ENCODE data around the gene EDNRB.
"Not testable (repeated sequence)": the region's sequence is repeated elsewhere in the genome, so short reads cannot be mapped to it uniquely, and the experiment has no call there.

Gene EDNRB

DNA sequence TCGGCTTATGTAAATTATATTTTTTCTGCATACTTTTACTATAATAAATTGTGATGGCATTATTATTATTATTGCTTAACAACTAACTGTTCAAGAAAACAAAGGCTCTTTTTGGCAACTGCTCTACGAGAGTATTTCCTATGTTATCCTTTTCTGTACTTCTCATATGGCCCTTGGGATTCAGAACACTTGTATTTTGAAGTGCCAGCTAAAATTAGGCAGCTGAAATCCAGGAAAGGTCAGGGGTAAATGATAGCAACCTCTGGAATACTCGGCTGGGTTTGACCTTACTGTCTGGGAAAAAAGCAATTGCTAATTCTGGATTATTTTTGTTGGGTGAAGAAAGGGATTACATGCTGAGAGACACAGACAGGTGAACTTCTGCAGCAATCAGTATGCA is 23.9 kb downstream of the EDNRB start:
- no peak for DNase-seq

GRCh38 chr13:77893066-77893465 is 25.6 kb downstream of the EDNRB start:
- no peak for DNase-seq

DNA sequence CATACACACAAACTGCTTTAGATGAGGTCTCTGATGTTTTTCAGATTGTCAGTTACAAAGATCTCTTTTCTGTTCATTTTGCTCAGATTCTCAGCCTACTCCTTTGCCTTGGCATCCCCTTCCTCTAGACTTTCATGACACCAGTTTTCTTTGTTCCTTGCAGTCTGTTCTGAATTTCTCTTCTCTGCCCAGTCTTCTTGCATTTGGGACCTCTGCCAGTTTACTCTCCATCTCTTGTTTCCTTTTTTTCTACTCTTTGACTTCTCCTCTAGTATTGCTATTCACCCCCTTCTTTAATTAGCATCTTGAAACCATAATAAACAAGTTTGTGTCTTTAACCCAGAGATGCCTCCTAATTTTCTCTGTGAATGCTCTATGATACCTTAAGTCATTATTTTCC is 26.1 kb downstream of the EDNRB start:
- no peak for DNase-seq

GRCh38 chr13:77891486-77891885 is 27.1 kb downstream of the EDNRB start:
- DNase-seq: no peak

DNA sequence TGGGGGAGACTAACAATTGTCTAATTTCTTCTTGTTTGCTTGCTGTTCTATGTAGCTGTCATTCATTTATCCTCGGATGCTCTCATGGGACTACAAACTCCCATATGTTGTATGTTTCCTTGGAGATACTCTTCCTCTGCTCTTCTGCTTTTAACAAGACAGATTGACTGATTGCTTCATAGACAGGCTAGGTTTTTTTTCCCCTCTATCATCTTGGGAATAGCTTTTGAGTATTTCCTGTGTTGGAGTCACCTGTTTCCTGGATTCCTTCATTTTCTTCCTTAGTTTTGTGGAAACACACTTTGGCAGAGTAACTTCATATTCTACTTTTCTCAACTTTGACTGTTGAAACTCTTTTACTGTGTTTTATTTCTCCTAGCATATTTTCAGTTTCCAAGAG is 27.6 kb downstream of the EDNRB start:
- no peak for DNase-seq

DNA sequence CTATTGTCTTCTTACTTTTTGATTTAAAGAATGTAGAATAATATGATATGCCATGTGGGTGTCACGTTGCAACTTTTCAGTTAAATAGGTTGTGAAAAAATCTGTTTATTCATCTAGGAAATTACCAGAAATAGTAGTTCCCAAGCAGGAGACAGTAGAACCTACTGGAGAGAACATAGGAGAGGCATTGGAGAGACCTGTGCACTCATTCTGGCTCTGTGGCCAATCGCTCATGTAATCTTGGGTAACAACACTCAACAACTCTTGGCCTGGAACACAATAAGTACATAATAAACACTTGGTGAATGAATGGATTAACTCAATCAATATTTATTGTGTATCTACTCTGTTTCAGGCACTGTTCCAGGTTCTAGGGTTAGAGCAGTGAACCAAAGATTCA is 35.3 kb downstream of the EDNRB start:
- no peak for DNase-seq

DNA sequence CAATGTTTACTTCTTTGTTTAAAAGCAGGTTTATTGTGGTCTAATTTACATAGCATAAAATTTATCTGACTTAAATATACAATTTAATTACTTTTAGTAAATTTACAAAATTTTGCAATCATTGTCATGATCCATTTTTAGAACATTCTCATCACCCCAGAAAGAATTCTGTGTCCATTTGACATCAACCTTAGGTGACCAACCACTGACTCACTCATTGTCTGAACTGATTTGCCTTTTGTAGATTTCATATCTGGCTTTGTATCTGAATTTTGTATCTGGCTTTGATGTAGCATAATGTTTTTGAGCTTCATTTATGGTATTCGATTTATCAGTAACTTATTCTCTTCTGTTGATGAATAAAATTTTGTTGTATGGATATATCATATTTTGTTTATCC is 40.4 kb downstream of the EDNRB start:
- DNase-seq: no peak

GRCh38 chr13:77876176-77876575 is 42.5 kb downstream of the EDNRB start:
- DNase-seq: no peak

DNA sequence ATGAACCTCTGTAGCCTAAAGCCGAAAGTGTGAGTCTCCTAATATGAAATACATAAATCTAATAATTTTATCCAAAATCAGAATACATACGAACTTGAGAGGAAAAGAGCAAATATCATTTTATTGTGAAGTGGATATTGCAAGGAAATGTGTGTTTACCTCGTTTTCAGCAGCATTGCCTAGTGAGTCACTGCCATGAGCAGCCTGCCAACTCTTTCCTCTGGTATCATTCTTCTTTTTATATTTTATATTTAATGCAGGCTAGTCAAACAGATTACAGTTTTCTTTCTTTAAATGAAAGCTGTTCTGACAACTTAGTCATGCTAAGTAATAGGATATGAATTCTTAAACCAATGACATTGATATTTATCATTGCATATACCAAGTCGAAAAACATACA is 44.2 kb downstream of the EDNRB start:
- no peak for DNase-seq

GRCh38 chr13:77872995-77873394 is 45.6 kb downstream of the EDNRB start:
- no peak for DNase-seq

DNA sequence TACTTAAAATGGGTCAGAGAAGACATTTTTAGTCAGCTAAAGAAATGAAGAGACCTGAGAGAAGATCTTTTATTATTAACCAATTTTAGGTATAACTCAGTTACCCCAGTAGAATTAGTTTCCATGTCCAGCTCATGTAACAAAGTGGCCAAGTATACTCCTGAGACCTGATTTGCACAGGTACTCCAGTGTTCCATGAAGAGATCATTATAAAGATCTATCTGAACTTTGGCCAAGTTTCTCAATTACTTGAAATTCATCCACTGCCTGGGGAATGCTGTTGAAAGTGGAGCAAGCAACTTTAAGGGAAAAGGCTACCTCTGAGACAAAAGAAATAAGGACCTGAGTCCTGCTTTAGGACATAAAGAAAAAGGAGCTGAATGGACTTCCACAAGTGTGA is 47.0 kb downstream of the EDNRB start:
- DNase-seq: no peak

DNA sequence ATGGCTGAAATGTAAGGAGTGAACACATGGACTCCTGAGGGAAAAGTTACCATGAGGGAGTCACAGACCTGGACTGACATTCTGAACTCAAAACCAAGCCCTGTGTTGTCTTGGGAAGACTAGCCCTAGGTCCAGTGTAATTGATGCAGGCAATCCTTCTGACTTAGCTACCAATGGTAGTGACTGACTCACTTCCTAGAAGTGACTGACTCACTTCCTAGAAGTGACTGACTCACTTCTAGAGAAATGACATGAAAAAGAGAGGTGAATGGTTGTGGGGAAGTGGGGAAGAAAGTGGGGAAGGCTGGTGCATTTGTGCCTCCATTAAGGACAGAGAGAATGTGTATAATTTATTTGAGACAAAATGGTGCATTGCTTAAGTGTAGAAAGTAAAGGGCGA is 49.9 kb downstream of the EDNRB start:
- no peak for DNase-seq

GRCh38 chr13:77866971-77867370 is 51.7 kb downstream of the EDNRB start:
- no peak for DNase-seq

DNA sequence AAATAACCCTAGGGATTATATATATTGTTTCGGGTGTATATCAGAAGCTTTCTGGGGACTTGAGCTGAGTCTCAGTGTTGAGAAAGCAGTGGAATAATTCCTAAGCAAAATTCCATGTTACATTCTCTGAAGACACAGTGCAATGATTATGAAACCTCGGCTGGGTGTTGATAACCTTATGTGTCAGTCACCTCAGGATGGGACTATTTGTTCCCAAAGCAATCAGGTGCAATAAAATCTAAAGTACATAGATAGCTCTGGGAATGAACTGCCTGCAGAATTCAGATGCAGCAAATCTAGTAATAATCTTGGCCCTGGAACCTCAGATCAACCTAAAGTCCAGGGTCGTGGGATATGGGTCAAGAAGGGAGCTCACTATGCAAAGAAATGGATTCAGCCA is 53.0 kb downstream of the EDNRB start:
- DNase-seq: no peak

GRCh38 chr13:77863144-77863543 is 55.5 kb downstream of the EDNRB start:
- no peak for DNase-seq

- no peak for DNase-seq
These were observed 56.9 kb downstream of the EDNRB start for GRCh38 chr13:77861741-77862140.

DNA sequence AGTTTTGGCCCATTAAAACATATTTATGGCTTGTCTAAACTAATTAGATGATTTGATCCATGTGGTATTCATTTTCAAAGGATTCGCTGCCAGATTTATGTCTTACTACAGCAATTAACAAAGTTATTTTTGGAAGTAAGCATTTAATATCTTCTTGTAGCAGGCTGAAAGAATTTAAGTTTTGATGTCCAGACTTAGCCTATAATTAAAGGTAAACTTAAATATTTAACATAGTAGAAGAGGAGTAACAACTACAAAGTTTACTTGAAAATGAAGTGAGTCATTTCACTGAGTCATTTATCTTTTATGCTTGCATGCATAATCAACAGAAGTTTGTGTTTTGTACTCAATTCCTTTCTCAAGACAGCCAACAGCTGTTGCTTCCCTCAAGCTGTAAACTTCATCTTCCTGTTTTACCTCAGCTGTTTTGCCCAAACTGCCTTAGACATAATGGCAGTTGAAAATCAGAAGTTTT is 58.1 kb downstream of the EDNRB start:
- DNase-seq: no peak

DNA sequence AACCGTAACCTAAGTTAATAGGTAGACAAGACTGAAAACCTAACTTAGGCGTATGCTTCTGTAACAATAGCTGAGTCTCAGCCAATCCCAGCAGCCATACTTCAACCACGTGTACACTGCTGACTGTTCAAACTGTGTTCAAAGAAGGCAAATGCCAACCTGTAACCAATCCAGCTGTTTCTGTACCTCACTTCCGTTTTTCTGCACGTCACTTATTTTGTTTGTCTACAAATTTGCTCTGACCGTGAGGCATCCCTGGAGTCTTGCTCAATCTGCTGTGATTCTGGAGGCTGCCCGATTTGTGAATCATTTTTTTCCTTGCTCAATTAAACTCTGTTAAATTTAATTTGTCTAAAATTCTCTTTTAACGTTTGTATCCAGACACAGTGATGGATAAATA is 59.2 kb downstream of the EDNRB start:
- no peak for DNase-seq

GRCh38 chr13:77857531-77858209 is 61.0 kb downstream of the EDNRB start:
- DNase-seq: no peak

DNA sequence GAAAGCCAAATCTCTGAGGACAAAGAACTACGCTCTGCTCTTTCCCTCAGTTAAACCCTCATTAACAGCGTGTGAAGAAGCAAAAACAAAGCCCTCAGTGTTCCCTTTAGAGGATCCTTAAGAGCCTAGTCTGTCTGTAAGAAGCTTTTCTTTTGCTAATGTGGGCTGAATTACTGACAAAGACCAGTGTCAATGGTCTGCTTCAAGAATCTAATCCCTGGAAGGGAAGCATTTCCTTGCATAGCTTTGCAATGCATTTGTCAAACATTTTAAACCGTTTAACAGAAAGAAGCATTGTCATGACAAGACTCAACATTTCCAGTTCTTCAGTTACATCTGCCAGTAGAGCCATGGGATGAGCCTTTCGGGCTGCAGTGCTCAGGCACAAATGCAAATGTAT is 64.9 kb downstream of the EDNRB start:
- DNase-seq: no peak

GRCh38 chr13:77848050-77848449 is 70.6 kb downstream of the EDNRB start:
- DNase-seq: not testable (repeated sequence)

DNA sequence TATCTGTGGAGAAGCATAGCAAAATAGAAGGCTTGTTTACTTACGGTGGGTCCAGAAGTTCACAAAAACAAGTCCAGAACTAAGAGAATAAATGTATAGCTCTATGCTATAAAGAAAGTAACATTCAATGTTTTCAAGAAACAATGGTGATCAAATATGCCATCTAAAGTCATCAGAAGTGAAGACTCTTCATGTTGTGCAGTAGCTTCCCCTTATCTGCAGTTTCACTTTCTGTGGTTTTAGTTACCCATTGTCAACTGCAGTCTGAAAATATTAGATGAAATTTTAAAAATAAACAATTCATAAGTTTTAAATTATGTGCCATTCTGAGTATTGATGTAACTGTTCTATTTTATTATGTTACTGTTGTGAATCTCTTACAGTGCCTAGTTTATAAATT is 72.5 kb downstream of the EDNRB start:
- DNase-seq: no peak

Data from NCI-H187 treated with DMSO at 0.1 percent for 48 hours (cell line).